K562 (cell line): ENCODE data around the gene ZNF618. TPM values are rescaled to one million over a fixed set of nuclear protein-coding genes. Genes with fewer than 3 reads are reported as not detected.

ENCODE experiments used
- BRF2 ChIP-seq: IDR thresholded peaks from 3 replicates; pipeline ENCODE4 v1.6.1; 2011; ENCODE audit warnings: borderline replicate concordance, mild to moderate bottlenecking; ENCODE audit not compliant: insufficient read length, insufficient read depth
- RERE ChIP-seq: sonication (generic); formaldehyde crosslinking; IDR thresholded peaks from 2 replicates; pipeline ENCODE4 v1.8.0; 2023; ENCODE audit warnings: missing genetic modification reagents, mild to moderate bottlenecking, borderline replicate concordance
- RFX7 ChIP-seq: fragments of 250-450 bp; sonication (Bioruptor Pico); IDR thresholded peaks from 2 replicates; pipeline ENCODE4 v1.5.1; 2021; ENCODE audit warnings: mild to moderate bottlenecking
- TCFL5 ChIP-seq: fragments of 250-450 bp; sonication (Bioruptor Pico); conservative IDR thresholded peaks from 2 replicates; pipeline ENCODE4 v1.6.1; 2021; ENCODE audit warnings: mild to moderate bottlenecking, moderate library complexity, matching md5 sums
- ZNF785 ChIP-seq: fragments of 250-450 bp; sonication (Bioruptor Pico); IDR thresholded peaks from 2 replicates; pipeline ENCODE4 v1.4.0; 2020; ENCODE audit warnings: mild to moderate bottlenecking
- polyA plus RNA-seq, 8 experiments: library from polyadenylated mRNA; depleted of rRNA in 4 of 8; stranded (reverse) in 5 of 8; unstranded in 3 of 8; fragments of >200 nt; fragmentation: Nextera tagmentation in 2 of 8; fragmentation: Illumina TruSeq in 1 of 8; extraction: Ambion mirVana in 2 of 8; extraction: Trizol in 1 of 8; gene quantifications; 2 replicates each; pipeline versions ENCODE4 v1.2.1 to v1.2.3, GENCODE V29; 2011 to 2014; ENCODE audit warnings: inconsistent platforms in 1 of 8, missing spikeins in 1 of 8
- total RNA-seq, 7 experiments: library from RNA; depleted of rRNA in 6 of 7; stranded (reverse); fragments of >200 nt in 6 of 7; fragmentation: Illumina TruSeq in 2 of 7; extraction: Trizol in 2 of 7; gene quantifications; 2 replicates each; pipeline versions ENCODE4 v1.2.1 to v1.2.3, GENCODE V29; 2011 to 2021; ENCODE audit warnings: low replicate concordance in 1 of 7

Gene ZNF618
- total and polyA plus RNA-seq, 9 of the 15 experiments (the other 6 are each of a cell fraction or from before 2014, with no cell fraction given), result 0.08 to 13.7 (median 3.4) TPM

- no peak for TF ChIP-seq RERE (CRISPR knock-in tag)
- no peak for TF ChIP-seq RFX7 (CRISPR knock-in tag)
- no peak for TF ChIP-seq ZNF785 (CRISPR knock-in tag)
- no peak for TF ChIP-seq TCFL5
- TF ChIP-seq BRF2, result no peak
Measured at GRCh38 chr9:113919382-113919781, 43.3 kb downstream of the ZNF618 start (continued).
